Measurements from ENCODE around the gene RNLS.

Gene RNLS

DNA sequence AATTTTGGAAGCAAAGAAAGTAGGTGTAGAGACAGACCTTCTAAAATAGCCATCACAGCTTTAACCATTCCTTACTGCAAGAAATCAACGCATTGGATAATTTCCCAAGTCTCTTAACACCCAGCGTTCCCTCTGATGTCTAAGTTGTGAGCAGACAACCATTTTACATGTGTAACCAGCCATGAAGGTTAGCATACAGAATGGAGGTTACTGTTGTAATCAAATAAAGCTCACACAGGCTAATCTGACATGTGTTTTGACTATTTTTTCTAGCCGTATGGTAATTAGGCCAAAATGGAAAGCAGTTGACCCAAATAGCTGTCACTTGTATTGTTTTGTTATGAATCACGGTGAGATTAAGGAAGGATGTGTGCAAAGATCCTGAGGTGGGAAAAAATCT lies 336.4 kb downstream of the RNLS start:
- Histone ChIP-seq H3K36me3 (ENCODE audit: control insufficient read depth, insufficient read depth, low read length) (no peaks in the 10 kb centered on the region), H3K27ac (ENCODE audit: insufficient read depth, low read length, poor library complexity, severe bottlenecking) (no peak overlapping the region), H3K9me3 (ENCODE audit: control insufficient read depth, low read length) (no peaks in the 10 kb centered on the region), H3K4me1 (ENCODE audit: control insufficient read depth, insufficient read depth, low read length, poor library complexity, severe bottlenecking) (no peaks in the 10 kb centered on the region), H3K27me3 (replicated peaks; ENCODE audit: control insufficient read depth, insufficient read depth, low read length, poor library complexity, severe bottlenecking) (no peaks in the 10 kb centered on the region), H3K4me3 (ENCODE audit: insufficient read depth, low read depth, low read length, poor library complexity, severe bottlenecking) (no peak overlapping the region)
- DNase-seq: no peak

DNA sequence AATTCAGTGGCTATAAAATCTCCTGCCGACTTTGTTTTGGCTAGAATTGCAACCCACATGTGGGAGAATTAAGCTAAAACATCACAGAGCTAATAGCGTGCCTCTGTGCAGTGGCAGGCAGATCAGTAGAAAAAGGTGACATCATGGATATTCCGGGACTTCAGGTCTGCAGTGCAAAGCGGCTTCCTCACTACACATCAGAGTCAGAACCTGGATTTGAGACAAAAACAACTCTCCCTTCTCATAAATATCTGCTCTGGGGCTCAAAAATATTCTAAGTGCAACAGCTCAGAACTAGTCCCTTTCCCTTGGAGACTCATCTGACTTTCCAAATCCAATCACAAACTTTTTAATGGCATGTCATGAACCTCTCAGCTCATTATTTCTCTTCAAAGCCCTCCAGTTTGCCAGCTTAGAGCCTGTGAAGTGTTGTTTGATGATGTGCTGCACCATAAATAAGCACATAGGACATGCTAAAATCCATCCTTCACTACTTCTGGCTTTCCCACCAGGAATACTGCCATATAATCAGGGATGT lies 337.1 kb downstream of the RNLS start:
- Histone ChIP-seq H3K27me3 (replicated peaks; ENCODE audit: control insufficient read depth, insufficient read depth, low read length, poor library complexity, severe bottlenecking) (no peaks in the 10 kb centered on the region), H3K4me1 (ENCODE audit: control insufficient read depth, insufficient read depth, low read length, poor library complexity, severe bottlenecking) (no peaks in the 10 kb centered on the region), H3K9me3 (ENCODE audit: control insufficient read depth, low read length) (no peaks in the 10 kb centered on the region), H3K36me3 (ENCODE audit: control insufficient read depth, insufficient read depth, low read length) (no peaks in the 10 kb centered on the region), H3K27ac (ENCODE audit: insufficient read depth, low read length, poor library complexity, severe bottlenecking) (no peak overlapping the region), H3K4me3 (ENCODE audit: insufficient read depth, low read depth, low read length, poor library complexity, severe bottlenecking) (no peak overlapping the region)
- no peak for DNase-seq

DNA sequence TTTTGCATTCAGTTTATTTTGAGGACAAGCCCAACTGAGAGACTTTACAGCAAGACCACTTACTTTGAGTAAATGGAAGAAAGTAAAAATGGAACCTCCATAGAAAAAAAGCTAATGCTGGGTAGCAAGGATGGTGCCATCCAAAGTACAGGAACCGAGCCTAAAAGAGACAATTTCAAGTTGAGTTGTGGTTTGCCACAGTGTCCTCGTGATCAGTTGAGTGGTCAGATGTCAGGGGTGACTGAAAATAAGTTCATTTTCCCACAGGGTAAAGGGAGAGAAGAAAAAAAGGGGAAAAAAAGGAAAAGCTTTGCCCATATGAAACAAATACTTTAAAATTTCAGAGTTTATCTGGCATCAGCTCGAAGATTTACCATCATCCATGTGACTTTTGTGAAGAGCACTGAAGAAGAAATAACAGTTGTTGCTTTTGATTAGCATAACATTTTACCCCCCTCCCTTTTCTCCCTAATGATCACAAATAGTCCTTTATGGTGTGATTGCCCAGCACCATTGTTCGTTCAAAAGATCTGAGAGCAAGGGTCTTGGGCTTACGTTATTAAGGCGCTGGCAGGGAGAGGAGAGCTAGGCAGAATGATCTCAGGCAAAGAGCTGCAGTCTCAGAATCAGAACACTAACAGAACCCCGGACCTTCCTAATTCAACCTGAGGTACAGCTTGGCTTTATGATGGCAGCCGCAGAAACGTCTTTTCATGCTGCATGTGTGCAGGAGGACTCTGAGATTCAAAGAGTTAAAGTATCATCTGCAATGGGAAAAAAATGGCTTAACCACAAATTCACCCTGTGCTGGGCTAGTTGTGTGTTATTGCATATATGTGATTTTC lies 338.1 kb downstream of the RNLS start:
- no peak overlapping the region for H3K27ac ChIP-seq (ENCODE audit: insufficient read depth, low read length, poor library complexity, severe bottlenecking)
- H3K27me3 ChIP-seq (replicated peaks; ENCODE audit: control insufficient read depth, insufficient read depth, low read length, poor library complexity, severe bottlenecking): no peaks in the 10 kb centered on the region
- no peak for DNase-seq
- no peaks in the 10 kb centered on the region for H3K9me3 ChIP-seq (ENCODE audit: control insufficient read depth, low read length)
- no peaks in the 10 kb centered on the region for H3K4me1 ChIP-seq (ENCODE audit: control insufficient read depth, insufficient read depth, low read length, poor library complexity, severe bottlenecking)
- H3K4me3 ChIP-seq (ENCODE audit: insufficient read depth, low read depth, low read length, poor library complexity, severe bottlenecking): no peak overlapping the region
- H3K36me3 ChIP-seq (ENCODE audit: control insufficient read depth, insufficient read depth, low read length): no peaks in the 10 kb centered on the region

DNA sequence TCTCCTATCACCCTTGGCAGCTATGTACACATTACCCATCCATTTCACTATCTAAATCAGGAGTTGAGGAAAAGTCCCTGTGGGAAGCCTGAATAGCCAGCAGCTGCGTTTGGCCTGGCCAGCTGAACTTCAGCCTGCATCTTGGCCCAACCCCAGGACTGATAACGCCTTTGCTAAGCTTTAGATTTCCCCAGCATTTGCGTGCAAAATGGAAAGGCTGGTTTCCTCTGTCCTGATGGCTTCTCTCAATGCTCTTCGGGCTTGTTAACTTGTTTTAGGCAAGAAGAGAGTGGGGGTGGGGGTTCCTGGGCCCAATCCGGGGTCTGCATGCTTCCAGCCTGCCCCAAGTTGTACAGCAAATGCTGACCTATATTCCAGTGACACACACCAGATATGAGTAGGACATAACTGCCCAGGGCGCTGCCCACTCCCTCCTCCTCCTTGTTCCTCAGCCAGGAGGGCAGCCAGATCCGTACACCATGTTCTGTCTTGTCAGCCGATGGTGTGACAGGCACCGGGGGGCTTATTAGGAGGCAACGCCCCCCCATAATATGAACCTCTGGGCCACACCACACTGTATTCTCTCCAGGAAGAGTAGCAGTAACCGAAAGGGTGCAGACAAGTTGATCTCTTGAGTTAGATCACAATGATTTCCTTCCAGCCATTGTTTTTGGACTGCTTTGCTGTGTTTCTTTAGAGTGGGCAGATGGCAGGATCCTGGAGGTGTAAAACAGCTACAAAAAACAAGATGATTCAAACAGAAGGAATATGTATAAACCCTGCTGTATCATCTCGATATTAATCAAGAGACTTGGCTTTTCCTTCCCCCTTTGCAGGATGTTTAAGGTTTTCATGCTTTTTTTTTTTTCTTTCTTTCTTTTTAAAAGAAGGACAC lies 339.0 kb downstream of the RNLS start:
- Histone ChIP-seq H3K27ac (ENCODE audit: insufficient read depth, low read length, poor library complexity, severe bottlenecking) (no peak overlapping the region), H3K9me3 (ENCODE audit: control insufficient read depth, low read length) (no peaks in the 10 kb centered on the region), H3K36me3 (ENCODE audit: control insufficient read depth, insufficient read depth, low read length) (no peaks in the 10 kb centered on the region), H3K4me3 (ENCODE audit: insufficient read depth, low read depth, low read length, poor library complexity, severe bottlenecking) (no peak overlapping the region), H3K27me3 (replicated peaks; ENCODE audit: control insufficient read depth, insufficient read depth, low read length, poor library complexity, severe bottlenecking) (no peaks in the 10 kb centered on the region), H3K4me1 (ENCODE audit: control insufficient read depth, insufficient read depth, low read length, poor library complexity, severe bottlenecking) (no peaks in the 10 kb centered on the region)
- no peak for DNase-seq

DNA sequence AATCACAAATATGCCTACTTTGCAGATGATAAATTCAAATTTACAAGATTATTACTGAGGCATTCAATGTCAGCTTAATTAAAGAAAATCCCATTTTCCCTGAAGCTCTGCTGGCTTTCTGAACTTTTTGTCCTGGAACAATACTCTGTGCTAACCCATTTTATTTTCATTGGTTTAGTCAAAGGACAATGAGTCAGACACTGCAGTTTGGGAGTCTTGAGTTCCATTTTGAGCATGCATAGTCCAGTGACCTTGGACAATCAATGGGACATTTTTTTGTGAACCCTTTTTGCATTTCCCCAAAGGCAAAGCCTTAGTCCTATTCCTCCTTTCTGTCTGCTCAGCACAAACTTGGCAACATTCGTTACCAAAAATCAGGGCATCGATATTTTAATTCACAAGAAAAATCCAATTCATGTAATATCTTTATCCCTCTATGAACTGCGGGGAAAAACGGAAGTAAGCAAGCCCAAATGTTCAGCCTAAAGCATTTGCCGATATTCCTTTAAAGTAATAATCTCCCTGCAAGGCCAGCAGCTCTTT lies 339.8 kb downstream of the RNLS start:
- Histone ChIP-seq H3K27ac (ENCODE audit: insufficient read depth, low read length, poor library complexity, severe bottlenecking) (no peak overlapping the region), H3K4me3 (ENCODE audit: insufficient read depth, low read depth, low read length, poor library complexity, severe bottlenecking) (no peak overlapping the region), H3K9me3 (ENCODE audit: control insufficient read depth, low read length) (no peaks in the 10 kb centered on the region), H3K36me3 (ENCODE audit: control insufficient read depth, insufficient read depth, low read length) (no peaks in the 10 kb centered on the region), H3K4me1 (ENCODE audit: control insufficient read depth, insufficient read depth, low read length, poor library complexity, severe bottlenecking) (no peaks in the 10 kb centered on the region), H3K27me3 (replicated peaks; ENCODE audit: control insufficient read depth, insufficient read depth, low read length, poor library complexity, severe bottlenecking) (no peaks in the 10 kb centered on the region)
- DNase-seq: no peak

DNA sequence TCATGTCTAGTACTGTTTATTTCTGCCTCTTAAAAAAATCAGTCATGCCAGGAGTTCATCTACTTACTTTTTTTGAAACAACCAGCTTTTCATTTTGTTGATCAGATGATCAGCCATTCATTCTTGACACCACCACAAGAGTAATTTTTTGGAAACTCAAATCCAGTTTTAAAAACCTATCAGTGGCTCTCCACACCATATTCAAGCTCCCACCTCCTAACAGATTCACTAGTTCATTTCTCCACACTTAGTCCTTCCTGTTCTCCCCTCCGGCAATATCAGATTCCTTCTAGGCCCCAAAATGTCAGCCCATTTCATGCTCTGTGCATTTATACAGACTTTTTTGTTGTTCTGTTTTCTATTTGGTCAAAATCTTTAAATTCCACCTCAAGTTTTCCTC lies 341.6 kb downstream of the RNLS start:
- no peaks in the 10 kb centered on the region for H3K27me3 ChIP-seq (replicated peaks; ENCODE audit: control insufficient read depth, insufficient read depth, low read length, poor library complexity, severe bottlenecking)
- H3K4me3 ChIP-seq (ENCODE audit: insufficient read depth, low read depth, low read length, poor library complexity, severe bottlenecking): no peak overlapping the region
- no peak overlapping the region for H3K27ac ChIP-seq (ENCODE audit: insufficient read depth, low read length, poor library complexity, severe bottlenecking)
- H3K36me3 ChIP-seq (ENCODE audit: control insufficient read depth, insufficient read depth, low read length): no peaks in the 10 kb centered on the region
- no peaks in the 10 kb centered on the region for H3K4me1 ChIP-seq (ENCODE audit: control insufficient read depth, insufficient read depth, low read length, poor library complexity, severe bottlenecking)
- DNase-seq: no peak
- H3K9me3 ChIP-seq (ENCODE audit: control insufficient read depth, low read length): no peaks in the 10 kb centered on the region

DNA sequence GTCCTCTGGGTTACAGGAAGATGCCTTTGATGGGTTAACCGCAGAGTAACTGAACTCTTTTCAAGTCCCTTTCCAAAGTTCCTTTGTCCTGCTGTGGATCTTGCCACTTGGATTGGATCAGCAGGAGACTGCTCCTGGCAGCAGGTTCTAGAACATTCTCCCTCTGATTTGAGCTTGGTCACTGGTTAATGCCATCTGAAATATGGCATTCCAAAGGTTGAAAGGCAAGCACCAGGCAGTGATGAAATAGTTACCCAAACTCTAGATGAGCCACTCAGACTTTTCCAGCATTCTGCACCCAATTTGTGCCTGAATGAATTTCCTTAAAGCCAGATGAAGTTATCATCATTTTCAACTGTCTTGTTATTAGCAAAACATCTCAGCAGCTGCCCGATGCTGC lies 343.9 kb downstream of the RNLS start:
- H3K27ac ChIP-seq (ENCODE audit: insufficient read depth, low read length, poor library complexity, severe bottlenecking): no peak overlapping the region
- no peaks in the 10 kb centered on the region for H3K27me3 ChIP-seq (replicated peaks; ENCODE audit: control insufficient read depth, insufficient read depth, low read length, poor library complexity, severe bottlenecking)
- H3K4me1 ChIP-seq (ENCODE audit: control insufficient read depth, insufficient read depth, low read length, poor library complexity, severe bottlenecking): no peaks in the 10 kb centered on the region
- H3K4me3 ChIP-seq (ENCODE audit: insufficient read depth, low read depth, low read length, poor library complexity, severe bottlenecking): no peak overlapping the region
- no peaks in the 10 kb centered on the region for H3K9me3 ChIP-seq (ENCODE audit: control insufficient read depth, low read length)
- H3K36me3 ChIP-seq (ENCODE audit: control insufficient read depth, insufficient read depth, low read length): no peaks in the 10 kb centered on the region
- DNase-seq: no peak

DNA sequence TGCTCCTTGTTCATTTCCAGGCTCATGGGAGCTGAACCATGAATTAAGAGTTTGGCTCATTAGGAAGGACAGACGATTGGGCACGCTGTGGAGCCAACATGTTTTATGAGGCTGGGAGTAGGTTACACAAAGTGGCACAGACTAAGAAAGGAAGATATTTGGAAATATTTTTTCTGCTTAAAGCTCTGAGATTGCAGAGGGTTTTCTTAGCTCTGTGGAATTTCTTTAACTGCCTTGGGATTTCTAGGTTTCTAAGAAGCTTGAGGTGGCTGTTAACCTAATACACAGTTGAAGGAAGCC lies 344.6 kb downstream of the RNLS start:
- Histone ChIP-seq H3K27ac (ENCODE audit: insufficient read depth, low read length, poor library complexity, severe bottlenecking) (no peak overlapping the region), H3K9me3 (ENCODE audit: control insufficient read depth, low read length) (no peaks in the 10 kb centered on the region), H3K4me3 (ENCODE audit: insufficient read depth, low read depth, low read length, poor library complexity, severe bottlenecking) (no peak overlapping the region), H3K36me3 (ENCODE audit: control insufficient read depth, insufficient read depth, low read length) (no peaks in the 10 kb centered on the region), H3K4me1 (ENCODE audit: control insufficient read depth, insufficient read depth, low read length, poor library complexity, severe bottlenecking) (no peaks in the 10 kb centered on the region), H3K27me3 (replicated peaks; ENCODE audit: control insufficient read depth, insufficient read depth, low read length, poor library complexity, severe bottlenecking) (no peaks in the 10 kb centered on the region)
- no peak for DNase-seq

DNA sequence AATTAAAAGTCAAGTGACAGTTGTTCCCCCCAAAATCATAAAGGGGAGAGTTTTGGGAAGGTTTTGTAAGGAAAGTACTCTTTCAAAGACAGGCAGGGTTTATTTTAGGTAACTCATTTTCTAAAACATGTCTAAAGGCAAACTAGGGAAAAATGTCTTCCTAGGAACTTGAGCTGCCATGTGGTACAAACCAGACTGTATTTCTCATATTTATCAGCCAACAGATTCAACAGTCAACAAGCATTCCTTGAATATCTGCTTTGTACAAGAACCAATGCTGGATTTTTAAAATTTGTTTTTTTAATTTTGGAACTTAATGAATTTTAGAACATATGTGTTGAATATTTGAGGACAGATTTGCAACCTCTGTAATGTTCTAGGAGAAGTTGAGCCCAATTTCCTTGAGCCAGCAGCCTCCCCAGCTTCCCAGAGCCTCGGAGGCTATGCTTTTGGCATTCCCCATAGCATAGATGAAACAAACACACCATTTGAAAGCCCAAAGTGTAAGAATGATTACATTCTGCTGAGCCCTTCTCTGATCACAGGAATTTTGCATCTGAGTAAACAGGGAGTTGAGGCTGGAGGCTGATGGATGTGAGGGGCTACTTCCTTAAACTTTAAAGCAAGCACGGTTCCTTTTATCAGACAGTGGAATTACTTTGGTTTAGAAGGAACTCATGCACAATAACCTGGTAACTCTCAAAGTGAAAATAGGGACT lies 345.1 kb downstream of the RNLS start:
- Histone ChIP-seq H3K27me3 (replicated peaks; ENCODE audit: control insufficient read depth, insufficient read depth, low read length, poor library complexity, severe bottlenecking) (no peaks in the 10 kb centered on the region), H3K36me3 (ENCODE audit: control insufficient read depth, insufficient read depth, low read length) (no peaks in the 10 kb centered on the region), H3K9me3 (ENCODE audit: control insufficient read depth, low read length) (no peaks in the 10 kb centered on the region), H3K4me3 (ENCODE audit: insufficient read depth, low read depth, low read length, poor library complexity, severe bottlenecking) (no peak overlapping the region), H3K27ac (ENCODE audit: insufficient read depth, low read length, poor library complexity, severe bottlenecking) (no peak overlapping the region), H3K4me1 (ENCODE audit: control insufficient read depth, insufficient read depth, low read length, poor library complexity, severe bottlenecking) (no peaks in the 10 kb centered on the region)
- no peak for DNase-seq

Measured in effector memory CD4-positive, alpha-beta T cell (primary cell).